ENCODE data around the gene CCDC8. TPM values are rescaled to one million over a fixed set of nuclear protein-coding genes. Genes with fewer than 3 reads are reported as not detected.
"Not testable (repeated sequence)": the region's sequence is repeated elsewhere in the genome, so short reads cannot be mapped to it uniquely, and the experiment has no call there.

The CCDC8 gene
- total RNA-seq, 1 donor from 2014 or later = not detected

DNA sequence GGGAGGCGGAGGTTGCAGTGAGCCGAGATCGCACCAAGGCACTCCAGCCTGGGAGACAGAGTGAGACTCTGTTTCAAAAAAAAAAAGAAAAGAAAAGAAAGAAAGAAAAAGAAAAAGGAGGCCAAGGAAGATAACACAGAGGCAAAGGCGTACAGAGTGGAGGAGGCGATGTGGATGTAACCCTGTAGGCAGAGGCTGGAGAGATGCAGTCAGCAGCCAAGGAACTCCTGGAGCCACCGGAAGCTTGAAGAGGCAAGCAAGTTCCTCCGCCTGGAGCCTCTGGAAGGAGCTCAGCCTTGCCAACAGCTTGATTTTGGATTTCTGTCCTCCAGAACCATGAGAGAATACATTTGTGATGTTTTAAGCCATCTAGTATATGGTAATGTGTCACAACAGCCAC is 6.7 kb upstream of the CCDC8 start:
- no peak overlapping the region for H3K27ac Mint-ChIP-seq
- H3K4me3 Mint-ChIP-seq = no peak overlapping the region
- H3K9me3 Mint-ChIP-seq = no peaks in the 10 kb centered on the region
- H3K4me1 Mint-ChIP-seq = peaks cover 2% of the 10 kb centered on the region
- no peak for DNase-seq
- intact Hi-C loops (cut with micrococcal nuclease) = no loop called here
- peaks cover 42% of the 10 kb centered on the region for H3K27me3 Mint-ChIP-seq
- H3K36me3 Mint-ChIP-seq (ENCODE audit: low read depth) = no peaks in the 10 kb centered on the region

DNA sequence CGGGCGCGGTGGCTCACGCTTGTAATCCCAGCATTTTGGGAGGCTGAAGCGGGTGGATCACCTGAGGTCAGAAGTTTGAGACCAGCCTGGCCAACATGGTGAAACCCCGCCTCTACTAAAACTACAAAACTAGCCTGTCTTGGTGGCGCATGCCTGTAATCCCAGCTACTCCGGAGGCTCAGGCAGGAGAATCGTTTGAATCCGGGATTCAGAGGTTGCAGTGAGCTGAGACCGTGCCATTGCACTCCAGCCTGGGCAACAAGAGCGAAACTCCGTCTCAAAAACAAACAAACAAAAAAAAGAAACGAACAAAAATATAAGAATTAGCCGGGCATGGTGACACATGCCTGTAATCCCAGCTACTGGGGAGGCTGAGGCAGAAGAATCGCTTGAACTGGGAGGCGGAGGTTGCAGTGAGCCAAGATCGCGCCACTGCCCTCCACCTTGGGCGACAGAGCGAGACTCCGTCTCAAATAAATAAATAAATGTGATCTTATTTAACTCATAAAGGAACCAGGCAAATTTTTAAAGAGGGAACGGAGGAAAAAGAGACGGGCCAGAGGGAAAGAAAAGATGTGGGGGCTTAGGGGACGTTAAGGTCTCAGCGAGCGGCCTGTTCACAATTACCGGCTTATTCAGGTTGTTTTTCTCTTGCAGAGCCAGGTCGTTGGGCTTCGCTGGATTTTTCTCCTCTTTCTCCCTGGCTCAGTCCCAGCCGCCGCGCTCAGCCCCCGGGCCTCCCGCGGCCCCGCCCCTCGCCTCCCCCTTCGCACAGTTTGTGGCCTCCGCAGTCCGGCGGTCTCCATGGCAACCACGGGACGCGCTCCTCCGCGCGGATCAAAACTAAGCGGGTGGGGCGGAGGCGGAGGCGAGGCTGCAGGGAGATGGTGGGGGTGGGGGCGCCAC is 2.7 kb upstream of the CCDC8 start:
- peaks cover 64% of the 10 kb centered on the region for H3K27me3 Mint-ChIP-seq

DNA sequence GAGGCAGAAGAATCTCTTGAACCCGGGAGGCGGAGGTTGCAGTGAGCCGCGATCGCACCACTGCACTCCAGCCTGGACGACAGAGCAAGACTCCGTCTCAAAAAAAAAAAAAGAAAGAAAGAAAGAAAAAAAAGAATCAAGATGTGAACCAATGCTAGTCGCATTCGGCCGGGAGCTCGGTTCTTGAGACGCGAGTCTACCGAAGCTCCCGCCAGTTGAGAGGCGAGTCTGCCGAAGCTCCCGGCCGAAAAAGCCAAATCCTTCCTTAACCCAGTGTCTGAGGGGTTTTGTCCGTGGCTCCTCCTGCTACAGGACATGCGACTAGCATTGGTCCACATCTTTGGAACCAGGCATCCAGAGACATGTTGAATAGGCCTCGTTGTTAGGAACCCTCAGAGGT is 1.5 kb upstream of the CCDC8 start:
- H3K36me3 Mint-ChIP-seq (ENCODE audit: low read depth); intact Hi-C loops (cut with micrococcal nuclease); H3K9me3 Mint-ChIP-seq; H3K4me3 Mint-ChIP-seq; DNase-seq; H3K4me1 Mint-ChIP-seq; H3K27ac Mint-ChIP-seq: not testable (repeated sequence)
- peaks cover 69% of the 10 kb centered on the region for H3K27me3 Mint-ChIP-seq

More for the DNA sequence above, 2.7 kb upstream of the CCDC8 start:
- H3K4me1 Mint-ChIP-seq; intact Hi-C loops (cut with micrococcal nuclease); DNase-seq; H3K9me3 Mint-ChIP-seq; H3K27ac Mint-ChIP-seq; H3K4me3 Mint-ChIP-seq; H3K36me3 Mint-ChIP-seq (ENCODE audit: low read depth): not testable (repeated sequence)

DNA sequence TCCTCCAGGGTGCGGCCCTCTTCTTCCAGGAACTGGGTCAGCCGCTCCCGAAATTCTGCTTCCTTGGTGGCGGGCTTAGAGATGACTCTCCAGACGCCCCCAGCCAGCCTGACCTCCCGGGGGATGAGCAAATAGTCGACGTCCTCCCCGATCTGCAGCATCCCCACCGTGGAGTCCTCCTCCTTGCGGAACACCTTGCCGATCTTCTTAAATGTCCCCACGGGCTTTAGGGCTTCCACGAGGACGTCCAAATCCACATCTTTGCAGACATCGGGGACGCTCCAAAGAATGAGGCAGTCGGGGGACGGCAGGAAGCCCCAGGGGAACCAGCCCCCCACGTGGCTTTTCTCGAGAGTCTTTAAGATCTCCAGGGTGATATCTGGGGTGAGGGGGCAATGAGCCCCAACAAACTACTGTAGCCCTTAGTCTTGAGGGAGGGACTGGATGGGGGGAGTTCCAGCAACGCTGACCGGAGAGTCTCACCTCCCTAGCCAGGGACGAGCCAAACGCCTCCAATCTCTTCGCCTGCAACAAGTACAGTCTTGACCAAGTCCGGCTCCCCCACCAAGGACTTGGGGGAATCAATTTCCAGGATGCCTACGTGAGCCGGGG is 608 bp downstream of the CCDC8 start:
- no peak overlapping the region for H3K4me3 Mint-ChIP-seq
- H3K27me3 Mint-ChIP-seq = peaks cover 76% of the 10 kb centered on the region
- H3K4me1 Mint-ChIP-seq = peaks cover 7% of the 10 kb centered on the region
- no peaks in the 10 kb centered on the region for H3K9me3 Mint-ChIP-seq
- H3K36me3 Mint-ChIP-seq (ENCODE audit: low read depth) = no peaks in the 10 kb centered on the region
- intact Hi-C loops (cut with micrococcal nuclease) = no loop called here
- DNase-seq = no peak
- H3K27ac Mint-ChIP-seq = no peak overlapping the region

DNA sequence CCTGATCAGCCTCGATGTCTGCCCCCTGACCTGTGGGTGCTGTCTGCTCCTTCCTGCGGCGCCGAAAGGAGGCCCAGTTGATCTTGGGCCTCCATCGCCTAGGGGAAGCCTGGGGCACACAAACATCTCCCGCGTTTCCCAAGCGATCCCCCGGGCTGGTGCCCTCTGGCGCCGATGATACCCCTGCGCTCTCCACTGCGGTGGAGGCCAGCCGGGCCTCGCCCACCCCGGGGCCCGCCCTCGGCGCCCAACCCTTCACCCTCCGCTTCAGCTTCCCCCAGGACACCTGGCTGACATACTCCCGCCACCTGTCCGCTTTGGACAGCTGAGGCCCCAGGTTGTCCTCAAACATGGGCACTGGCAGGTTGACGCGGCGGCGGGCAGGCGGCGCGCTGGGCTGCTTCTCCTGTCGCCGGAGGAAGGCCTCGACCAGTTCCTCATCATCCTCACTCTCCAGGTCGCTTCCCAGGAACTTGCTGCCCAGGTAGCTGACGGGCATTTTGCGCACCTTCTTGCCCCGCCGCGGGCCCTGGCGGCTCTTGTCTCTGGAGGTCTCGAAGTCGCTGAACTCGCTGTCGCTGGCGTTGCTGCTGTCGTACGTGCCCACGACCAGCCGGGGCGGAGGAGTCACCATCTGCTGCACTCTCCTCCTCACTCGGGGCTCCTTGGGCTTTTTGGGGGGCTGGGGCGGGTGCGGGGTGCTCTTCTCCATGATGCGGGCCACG is 1.3 kb downstream of the CCDC8 start:
- peaks cover 7% of the 10 kb centered on the region for H3K4me1 Mint-ChIP-seq
- no peaks in the 10 kb centered on the region for H3K9me3 Mint-ChIP-seq
- peaks cover 75% of the 10 kb centered on the region for H3K27me3 Mint-ChIP-seq
- no peaks in the 10 kb centered on the region for H3K36me3 Mint-ChIP-seq (ENCODE audit: low read depth)
- no peak overlapping the region for H3K27ac Mint-ChIP-seq
- DNase-seq = no peak
- H3K4me3 Mint-ChIP-seq = no peak overlapping the region
- intact Hi-C loops (cut with micrococcal nuclease) = no loop called here

DNA sequence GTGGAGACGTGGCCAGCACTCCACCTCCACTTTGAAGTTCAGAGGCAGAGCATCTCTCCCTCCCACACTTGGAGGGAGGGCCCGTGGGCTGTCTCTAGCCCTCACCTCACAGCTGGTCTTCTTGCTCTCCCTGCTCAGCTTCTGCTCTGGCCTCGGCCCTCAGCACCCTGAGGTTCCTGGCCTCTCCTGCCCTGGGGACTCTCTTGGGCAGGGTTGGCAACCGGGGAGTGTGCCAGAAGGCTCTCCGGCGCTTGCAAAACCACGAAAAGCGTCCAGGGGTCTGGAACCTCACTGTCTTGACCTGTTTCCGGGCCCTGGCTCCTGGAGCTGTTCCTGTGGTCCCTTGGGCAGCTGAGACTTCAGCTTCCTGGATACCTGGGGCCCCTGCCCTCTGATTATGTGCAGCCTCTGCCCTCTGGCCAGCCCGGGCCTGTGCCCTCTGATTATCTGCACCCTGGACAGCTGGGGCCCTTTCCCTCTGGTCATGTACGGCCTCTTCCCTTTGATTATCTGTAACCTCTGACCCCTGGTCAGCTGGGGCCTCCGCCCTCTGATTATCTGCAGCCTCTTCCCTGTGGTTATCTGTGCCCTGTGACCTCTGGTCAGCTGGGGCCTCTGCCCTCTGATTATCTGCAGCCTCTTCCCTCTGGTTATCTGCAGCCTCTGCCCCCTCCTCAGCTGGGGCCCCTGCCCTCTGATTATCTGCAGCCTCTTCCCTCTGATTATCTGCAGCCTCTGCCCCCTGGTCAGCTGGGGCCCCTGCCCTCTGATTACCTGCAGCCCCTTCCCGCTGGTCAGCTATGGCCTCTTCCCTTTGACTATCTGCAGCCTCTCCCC is 2.1 kb downstream of the CCDC8 start:
- no peak overlapping the region for H3K27ac Mint-ChIP-seq
- no peaks in the 10 kb centered on the region for H3K36me3 Mint-ChIP-seq (ENCODE audit: low read depth)
- H3K27me3 Mint-ChIP-seq = peaks cover 77% of the 10 kb centered on the region
- no peaks in the 10 kb centered on the region for H3K9me3 Mint-ChIP-seq
- H3K4me3 Mint-ChIP-seq = no peak overlapping the region
- DNase-seq = no peak
- intact Hi-C loops (cut with micrococcal nuclease) = no loop called here
- peaks cover 7% of the 10 kb centered on the region for H3K4me1 Mint-ChIP-seq

DNA sequence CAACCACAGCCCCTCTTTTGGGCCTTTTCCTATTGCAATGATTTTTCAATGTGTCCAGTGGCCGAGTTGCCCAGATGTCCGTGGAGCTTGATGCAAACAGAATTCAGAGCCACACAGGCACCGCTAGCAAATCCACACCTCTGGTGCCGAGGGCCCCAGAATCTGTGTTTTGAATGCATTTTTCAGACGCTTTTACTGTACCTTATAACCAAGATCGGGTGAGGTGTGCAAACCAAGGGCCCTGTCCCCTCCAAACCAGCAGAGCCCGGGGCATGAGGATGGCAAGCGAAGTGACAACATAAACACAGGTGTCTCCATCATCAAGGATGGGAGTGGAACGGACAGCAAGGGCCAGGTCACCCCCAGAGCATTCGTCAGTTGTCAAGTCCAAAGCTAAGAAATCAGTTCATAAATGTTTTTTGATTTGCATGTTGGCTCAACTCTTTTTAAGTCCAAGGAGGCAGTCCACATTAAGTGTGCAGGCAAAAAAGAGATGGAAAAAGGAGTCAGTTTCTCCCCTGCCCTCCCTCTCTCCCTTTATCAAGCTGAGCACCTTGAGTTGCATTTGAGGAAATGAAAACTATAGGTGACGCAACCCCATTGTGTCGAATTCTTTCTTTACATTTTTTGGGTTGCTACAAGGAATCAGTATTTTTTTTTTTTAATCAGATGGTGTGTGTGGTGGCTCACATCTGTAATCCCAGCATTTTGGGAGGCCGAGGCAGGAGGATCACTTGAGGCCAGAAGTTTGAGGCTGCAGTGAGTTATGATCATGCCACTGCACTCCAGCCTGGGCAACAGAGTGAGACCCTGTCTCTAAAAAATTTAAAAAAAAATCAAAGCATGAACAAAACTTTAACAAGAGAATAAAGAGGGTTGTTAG is 2.9 kb downstream of the CCDC8 start:
- no peaks in the 10 kb centered on the region for H3K36me3 Mint-ChIP-seq (ENCODE audit: low read depth)
- intact Hi-C loops (cut with micrococcal nuclease) = no loop called here
- no peaks in the 10 kb centered on the region for H3K9me3 Mint-ChIP-seq
- H3K4me1 Mint-ChIP-seq = peaks cover 5% of the 10 kb centered on the region
- H3K27me3 Mint-ChIP-seq = peaks cover 76% of the 10 kb centered on the region
- H3K27ac Mint-ChIP-seq = no peak overlapping the region
- H3K4me3 Mint-ChIP-seq = no peak overlapping the region
- DNase-seq = no peak

DNA sequence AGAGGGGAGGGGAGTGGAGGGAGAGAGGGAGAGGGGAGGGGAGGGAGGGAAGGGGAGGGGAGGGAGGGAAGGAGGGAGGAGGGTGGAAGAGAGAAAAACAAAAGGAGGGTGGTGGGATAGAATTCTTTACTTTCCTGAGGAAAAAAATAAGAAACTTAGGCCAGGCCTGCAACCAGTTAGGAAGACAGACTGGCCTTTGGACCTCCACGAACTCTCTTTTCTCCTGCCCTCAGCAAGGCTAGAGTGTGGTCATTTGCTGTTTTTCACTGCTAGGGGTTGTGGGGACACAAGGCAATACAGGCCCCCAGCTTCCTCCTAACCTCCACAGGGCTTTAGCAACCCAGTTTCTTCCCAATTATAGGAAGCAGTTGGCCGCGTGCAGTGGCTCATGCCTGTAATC is 4.2 kb downstream of the CCDC8 start:
- Mint-ChIP-seq H3K27ac (no peak overlapping the region), H3K9me3 (no peaks in the 10 kb centered on the region), H3K36me3 (ENCODE audit: low read depth) (no peaks in the 10 kb centered on the region), H3K27me3 (peaks cover 77% of the 10 kb centered on the region), H3K4me3 (no peak overlapping the region), H3K4me1 (peaks cover 8% of the 10 kb centered on the region)
- DNase-seq = no peak
- intact Hi-C loops (cut with micrococcal nuclease) = loop anchor here (10.0 kb wide), 1 partner anchor 124 kb away; no protein-coding TSS in a partner anchor

DNA sequence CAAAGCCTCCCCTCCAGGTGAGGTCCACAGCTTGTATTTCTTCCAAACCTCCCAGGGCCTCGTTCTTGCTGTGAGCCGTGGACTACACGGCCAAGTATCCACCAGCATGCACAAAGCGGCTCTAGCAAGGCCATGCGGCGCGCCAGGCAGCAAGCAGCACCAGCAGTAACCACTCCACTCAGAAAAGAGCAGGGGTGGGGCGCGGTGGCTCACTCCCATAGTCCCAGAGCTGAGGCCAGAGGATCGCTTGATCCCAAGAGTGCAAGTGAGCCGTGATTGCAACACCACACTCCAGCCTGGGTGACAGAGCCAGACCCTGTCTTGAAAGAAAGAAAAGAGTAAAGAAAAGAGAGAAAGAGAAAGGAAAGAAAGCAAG is 4.7 kb downstream of the CCDC8 start:
- Mint-ChIP-seq H3K4me3 (no peak overlapping the region), H3K27me3 (peaks cover 77% of the 10 kb centered on the region), H3K27ac (no peak overlapping the region), H3K4me1 (peaks cover 12% of the 10 kb centered on the region), H3K36me3 (ENCODE audit: low read depth) (no peaks in the 10 kb centered on the region), H3K9me3 (no peaks in the 10 kb centered on the region)
- no peak for DNase-seq
- intact Hi-C loops (cut with micrococcal nuclease) = loop anchor here (10.0 kb wide), 1 partner anchor 124 kb away; no protein-coding TSS in a partner anchor

DNA sequence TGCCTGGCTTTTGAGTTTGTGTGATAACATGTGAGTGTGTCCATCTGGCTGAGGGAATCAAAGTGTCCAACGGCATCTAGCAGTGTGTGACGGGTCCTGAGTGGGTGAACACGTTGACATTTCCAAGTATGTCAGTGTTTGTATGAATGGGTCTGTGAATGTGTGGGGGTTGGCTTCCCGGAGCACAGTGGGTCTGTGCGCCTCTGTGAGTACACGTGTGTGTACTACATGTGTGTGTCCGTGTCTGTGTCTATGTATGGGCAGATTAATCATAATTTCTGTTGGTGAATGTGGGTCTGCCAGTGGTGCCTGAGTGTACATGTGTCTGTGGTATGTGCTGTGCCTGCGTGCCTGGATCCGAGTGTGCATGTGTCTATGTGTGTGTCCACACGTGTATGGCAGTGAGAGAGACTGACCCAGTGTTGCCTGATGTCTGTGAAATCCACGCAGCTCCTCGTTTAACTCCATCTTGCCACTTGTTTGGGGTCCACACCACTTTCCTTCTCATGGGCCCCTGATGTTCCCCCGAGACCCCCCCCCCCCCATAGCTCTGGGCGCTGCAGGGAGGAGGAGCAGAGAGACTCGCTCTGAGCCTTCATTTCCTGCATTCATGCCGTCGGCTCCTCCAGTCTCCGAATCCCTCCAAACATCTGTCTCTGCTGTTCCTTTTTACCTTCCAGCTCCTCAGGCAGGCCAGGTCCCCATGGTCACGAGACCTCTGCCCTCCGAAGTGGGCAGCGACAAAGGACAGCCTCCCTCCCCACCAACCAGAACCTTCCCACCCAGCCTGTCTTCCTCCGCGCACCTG is 5.3 kb downstream of the CCDC8 start:
- no peak for DNase-seq
- intact Hi-C loops (cut with micrococcal nuclease) = loop anchor here (10.0 kb wide), 1 partner anchor 123 kb away; no protein-coding TSS in a partner anchor
- Mint-ChIP-seq H3K9me3 (no peaks in the 10 kb centered on the region), H3K27ac (no peak overlapping the region), H3K36me3 (ENCODE audit: low read depth) (no peaks in the 10 kb centered on the region), H3K27me3 (peaks cover 78% of the 10 kb centered on the region), H3K4me1 (peaks cover 12% of the 10 kb centered on the region), H3K4me3 (no peak overlapping the region)

DNA sequence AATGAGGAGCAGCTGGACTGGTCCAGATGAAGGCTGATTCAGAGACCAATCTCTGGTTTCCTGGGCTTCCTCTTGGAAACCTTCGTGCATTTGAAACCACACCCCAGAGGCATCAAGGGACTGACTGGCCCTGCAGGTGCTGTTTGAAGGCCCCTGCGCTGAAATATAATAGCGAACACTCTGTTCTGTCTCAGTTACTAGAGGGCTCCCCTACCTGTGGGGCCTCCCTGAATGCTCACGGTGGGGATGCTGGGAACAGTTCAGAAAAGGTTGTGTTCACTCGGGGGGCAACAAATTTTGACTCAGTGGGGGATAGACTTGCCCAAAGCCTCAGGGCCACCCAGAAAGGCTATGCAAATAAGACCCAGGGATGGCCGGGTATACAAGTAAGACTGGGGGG is 6.4 kb downstream of the CCDC8 start:
- H3K27me3 Mint-ChIP-seq = peaks cover 72% of the 10 kb centered on the region
- H3K4me1 Mint-ChIP-seq = peaks cover 12% of the 10 kb centered on the region
- no peaks in the 10 kb centered on the region for H3K9me3 Mint-ChIP-seq
- intact Hi-C loops (cut with micrococcal nuclease) = loop anchor here (10.0 kb wide), 1 partner anchor 122 kb away; no protein-coding TSS in a partner anchor
- no peak overlapping the region for H3K27ac Mint-ChIP-seq
- no peak for DNase-seq
- H3K4me3 Mint-ChIP-seq = no peak overlapping the region
- H3K36me3 Mint-ChIP-seq (ENCODE audit: low read depth) = no peaks in the 10 kb centered on the region
